ENCODE measurements around the gene WNK2. TPM values are rescaled to one million over a fixed set of nuclear protein-coding genes. Genes with fewer than 3 reads are reported as not detected.

Gene WNK2
- total and polyA plus RNA-seq, 2 donors (not counting 3 experiments of a cell fraction or from before 2014, with no cell fraction given): not detected

GRCh38 chr9:93304574-93305496 lies 120.9 kb downstream of the WNK2 start:
- Histone ChIP-seq H2AFZ (ENCODE audit: low read depth, low read length) (no peak overlapping the region), H3K27me3 (ENCODE audit: control insufficient read depth in 2 of 2, insufficient read depth in 2 of 2, low read length in 2 of 2) (no peaks in the 10 kb centered on the region), H3K27ac (ENCODE audit: insufficient read depth, low read depth, low read length) (no peak overlapping the region), H4K20me1 (replicated peaks; ENCODE audit: control insufficient read depth, extremely low read depth, insufficient read depth, low read length) (no peaks in the 10 kb centered on the region), H3K36me3 (ENCODE audit: control insufficient read depth in 2 of 2, extremely low read depth in 1 of 2, insufficient read depth in 2 of 2, low read length in 2 of 2) (no peaks in the 10 kb centered on the region), H3K4me1 (ENCODE audit: control insufficient read depth, extremely low read depth, insufficient read depth, low read length) (no peaks in the 10 kb centered on the region), H3K9me3 (replicated peaks; ENCODE audit: control insufficient read depth, insufficient read depth, low read length) (no peaks in the 10 kb centered on the region), H3K9me1 (replicated peaks; ENCODE audit: control insufficient read depth, extremely low read depth, insufficient read depth, low read length) (no peaks in the 10 kb centered on the region), H3K4me3 (replicated peaks in 1 of 3; ENCODE audit: insufficient read depth in 1 of 3, low read depth in 1 of 3, low read length in 3 of 3) (no peak overlapping the region), H3K79me2 (ENCODE audit: control insufficient read depth, insufficient read depth, low read length) (no peaks in the 10 kb centered on the region), H3K4me2 (ENCODE audit: insufficient read depth, low read length) (no peak overlapping the region), H3K9ac (replicated peaks; ENCODE audit: extremely low read depth, insufficient read depth, low read length) (no peak overlapping the region)
- ChIA-PET CTCF (interaction anchor here (0.8 to 3.3 kb wide), 15 partner anchors 11 to 350 kb away, joined by 3 to 36 read pairs (median 5); no protein-coding TSS in a partner anchor), POLR2A (no interaction called here)
- BruUV-seq (replicated peaks): no TSS peak
- intact Hi-C loops (cut with micrococcal nuclease) (loop anchor here (1.0 kb wide), 2 partner anchors 302 to 348 kb away; no protein-coding TSS in a partner anchor), dilution Hi-C loops (cut with MboI; ENCODE audit: extremely low pct_ligation_motif_present, low sequenced_read_pairs) (no loop called here)
- FAIRE-seq (no peak), DNase-seq (ENCODE audit: low read depth, low spot score) (peak; percentile 32)
- TF ChIP-seq MYC (IDR thresholded peaks at IDR 0.05; ENCODE audit: low read depth, low read length) (no peak), CTCF (IDR thresholded peaks at IDR 0.05; ENCODE audit: extremely low read depth in 1 of 2, insufficient read depth in 1 of 2, low read depth in 1 of 2, low read length in 2 of 2) (peak; percentile 42 to 77)

- dilution Hi-C loops (cut with MboI; ENCODE audit: extremely low pct_ligation_motif_present, low sequenced_read_pairs): no loop called here
- H3K27me3 ChIP-seq (ENCODE audit: control insufficient read depth in 2 of 2, insufficient read depth in 2 of 2, low read length in 2 of 2): no peaks in the 10 kb centered on the region
- intact Hi-C loops (cut with micrococcal nuclease): loop anchor here (1.0 kb wide), 2 partner anchors 302 to 348 kb away; no protein-coding TSS in a partner anchor
- no peak overlapping the region for H2AFZ ChIP-seq (ENCODE audit: low read depth, low read length)
- H3K9me3 ChIP-seq (replicated peaks; ENCODE audit: control insufficient read depth, insufficient read depth, low read length): no peaks in the 10 kb centered on the region
- no peaks in the 10 kb centered on the region for H3K79me2 ChIP-seq (ENCODE audit: control insufficient read depth, insufficient read depth, low read length)
- no peak overlapping the region for H3K9ac ChIP-seq (replicated peaks; ENCODE audit: extremely low read depth, insufficient read depth, low read length)
- no peak overlapping the region for H3K4me2 ChIP-seq (ENCODE audit: insufficient read depth, low read length)
- FAIRE-seq (no peak), DNase-seq (ENCODE audit: low read depth, low spot score) (no peak)
- CTCF ChIA-PET: interaction anchor here (0.8 to 3.3 kb wide), 15 partner anchors 11 to 351 kb away, joined by 3 to 36 read pairs (median 5); no protein-coding TSS in a partner anchor
- H3K27ac ChIP-seq (ENCODE audit: insufficient read depth, low read depth, low read length): no peak overlapping the region
- BruUV-seq (replicated peaks): no TSS peak
- no peaks in the 10 kb centered on the region for H4K20me1 ChIP-seq (replicated peaks; ENCODE audit: control insufficient read depth, extremely low read depth, insufficient read depth, low read length)
- TF ChIP-seq EZH2 (IDR thresholded peaks at IDR 0.05; ENCODE audit: borderline replicate concordance, low read depth, low read length, severe bottlenecking) (no peak), MAX (IDR thresholded peaks at IDR 0.05; ENCODE audit: insufficient read depth, insufficient read length) (no peak), POLR2A (IDR thresholded peaks at IDR 0.05; ENCODE audit: low read depth, low read length) (no peak), POLR2AphosphoS5 (IDR thresholded peaks at IDR 0.05; ENCODE audit: insufficient read depth, low read depth, low read length) (no peak), CTCF (IDR thresholded peaks at IDR 0.05; ENCODE audit: extremely low read depth in 1 of 2, insufficient read depth in 1 of 2, low read depth in 1 of 2, low read length in 2 of 2) (no peak), MYC (IDR thresholded peaks at IDR 0.05; ENCODE audit: low read depth, low read length) (no peak)
- no peaks in the 10 kb centered on the region for H3K36me3 ChIP-seq (ENCODE audit: control insufficient read depth in 2 of 2, extremely low read depth in 1 of 2, insufficient read depth in 2 of 2, low read length in 2 of 2)
- H3K4me3 ChIP-seq (replicated peaks in 1 of 3; ENCODE audit: insufficient read depth in 1 of 3, low read depth in 1 of 3, low read length in 3 of 3): no peak overlapping the region
- H3K4me1 ChIP-seq (ENCODE audit: control insufficient read depth, extremely low read depth, insufficient read depth, low read length): no peaks in the 10 kb centered on the region
- POLR2A ChIA-PET: no interaction called here
- H3K9me1 ChIP-seq (replicated peaks; ENCODE audit: control insufficient read depth, extremely low read depth, insufficient read depth, low read length): no peaks in the 10 kb centered on the region
Measured at GRCh38 chr9:93305497-93306020, 121.6 kb downstream of the WNK2 start.

Measured in endothelial cell of umbilical vein (primary cell).